ENCODE data around the gene MTFR1L.

DNA sequence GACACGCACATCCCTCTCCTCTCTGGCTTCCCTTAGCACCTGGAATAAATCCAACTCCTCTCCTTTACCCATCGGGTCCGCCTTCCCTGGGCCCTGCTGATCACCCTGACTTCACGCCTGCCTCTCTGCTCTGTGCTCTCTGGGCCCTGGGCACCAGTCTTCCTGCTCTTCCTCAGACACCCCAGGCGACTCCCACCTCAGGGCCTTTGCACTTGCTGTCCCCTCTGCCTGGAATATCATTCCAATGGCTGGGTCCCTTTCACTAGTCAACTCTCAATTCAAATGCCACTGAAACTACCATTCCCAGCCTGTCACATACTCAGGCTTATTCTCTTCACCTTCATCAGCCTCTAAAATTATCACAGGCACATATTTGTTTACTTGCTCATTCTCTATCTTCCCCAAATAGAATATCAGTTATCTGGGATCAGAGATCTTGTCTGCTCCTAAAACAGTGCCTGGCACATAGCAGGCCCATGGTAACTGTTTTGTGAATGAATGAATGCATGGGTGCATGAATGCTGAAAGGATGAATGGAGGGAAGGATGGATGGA, 47.0 kb upstream of the MTFR1L start:
- TF ChIP-seq, protein P1, sequence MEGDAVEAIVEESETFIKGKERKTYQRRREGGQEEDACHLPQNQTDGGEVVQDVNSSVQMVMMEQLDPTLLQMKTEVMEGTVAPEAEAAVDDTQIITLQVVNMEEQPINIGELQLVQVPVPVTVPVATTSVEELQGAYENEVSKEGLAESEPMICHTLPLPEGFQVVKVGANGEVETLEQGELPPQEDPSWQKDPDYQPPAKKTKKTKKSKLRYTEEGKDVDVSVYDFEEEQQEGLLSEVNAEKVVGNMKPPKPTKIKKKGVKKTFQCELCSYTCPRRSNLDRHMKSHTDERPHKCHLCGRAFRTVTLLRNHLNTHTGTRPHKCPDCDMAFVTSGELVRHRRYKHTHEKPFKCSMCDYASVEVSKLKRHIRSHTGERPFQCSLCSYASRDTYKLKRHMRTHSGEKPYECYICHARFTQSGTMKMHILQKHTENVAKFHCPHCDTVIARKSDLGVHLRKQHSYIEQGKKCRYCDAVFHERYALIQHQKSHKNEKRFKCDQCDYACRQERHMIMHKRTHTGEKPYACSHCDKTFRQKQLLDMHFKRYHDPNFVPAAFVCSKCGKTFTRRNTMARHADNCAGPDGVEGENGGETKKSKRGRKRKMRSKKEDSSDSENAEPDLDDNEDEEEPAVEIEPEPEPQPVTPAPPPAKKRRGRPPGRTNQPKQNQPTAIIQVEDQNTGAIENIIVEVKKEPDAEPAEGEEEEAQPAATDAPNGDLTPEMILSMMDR (IDR thresholded peaks at IDR 0.05; ENCODE audit: poor library complexity, severe bottlenecking): no peak
- TF ChIP-seq EZH2 (IDR thresholded peaks at IDR 0.05; ENCODE audit: borderline replicate concordance, insufficient read depth, low read length, poor library complexity, severe bottlenecking): no peak
- no peak for TF ChIP-seq POLR2AphosphoS5 (IDR thresholded peaks at IDR 0.05)
- TF ChIP-seq EP300 (conservative IDR thresholded peaks at IDR 0.05; ENCODE audit: poor library complexity, severe bottlenecking): no peak
- TF ChIP-seq TAF1 (IDR thresholded peaks at IDR 0.05; ENCODE audit: low read depth): no peak
- TF ChIP-seq, protein P2, sequence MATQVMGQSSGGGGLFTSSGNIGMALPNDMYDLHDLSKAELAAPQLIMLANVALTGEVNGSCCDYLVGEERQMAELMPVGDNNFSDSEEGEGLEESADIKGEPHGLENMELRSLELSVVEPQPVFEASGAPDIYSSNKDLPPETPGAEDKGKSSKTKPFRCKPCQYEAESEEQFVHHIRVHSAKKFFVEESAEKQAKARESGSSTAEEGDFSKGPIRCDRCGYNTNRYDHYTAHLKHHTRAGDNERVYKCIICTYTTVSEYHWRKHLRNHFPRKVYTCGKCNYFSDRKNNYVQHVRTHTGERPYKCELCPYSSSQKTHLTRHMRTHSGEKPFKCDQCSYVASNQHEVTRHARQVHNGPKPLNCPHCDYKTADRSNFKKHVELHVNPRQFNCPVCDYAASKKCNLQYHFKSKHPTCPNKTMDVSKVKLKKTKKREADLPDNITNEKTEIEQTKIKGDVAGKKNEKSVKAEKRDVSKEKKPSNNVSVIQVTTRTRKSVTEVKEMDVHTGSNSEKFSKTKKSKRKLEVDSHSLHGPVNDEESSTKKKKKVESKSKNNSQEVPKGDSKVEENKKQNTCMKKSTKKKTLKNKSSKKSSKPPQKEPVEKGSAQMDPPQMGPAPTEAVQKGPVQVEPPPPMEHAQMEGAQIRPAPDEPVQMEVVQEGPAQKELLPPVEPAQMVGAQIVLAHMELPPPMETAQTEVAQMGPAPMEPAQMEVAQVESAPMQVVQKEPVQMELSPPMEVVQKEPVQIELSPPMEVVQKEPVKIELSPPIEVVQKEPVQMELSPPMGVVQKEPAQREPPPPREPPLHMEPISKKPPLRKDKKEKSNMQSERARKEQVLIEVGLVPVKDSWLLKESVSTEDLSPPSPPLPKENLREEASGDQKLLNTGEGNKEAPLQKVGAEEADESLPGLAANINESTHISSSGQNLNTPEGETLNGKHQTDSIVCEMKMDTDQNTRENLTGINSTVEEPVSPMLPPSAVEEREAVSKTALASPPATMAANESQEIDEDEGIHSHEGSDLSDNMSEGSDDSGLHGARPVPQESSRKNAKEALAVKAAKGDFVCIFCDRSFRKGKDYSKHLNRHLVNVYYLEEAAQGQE (IDR thresholded peaks at IDR 0.05; ENCODE audit: borderline replicate concordance): no peak
- no peak for TF ChIP-seq RAD21 (conservative IDR thresholded peaks at IDR 0.05)
- TF ChIP-seq MXI1 (conservative IDR thresholded peaks at IDR 0.05; ENCODE audit: poor library complexity, severe bottlenecking): no peak

Data from neural cell (in vitro differentiated cells).